Thyroid gland (tissue), 4 donors: ENCODE results near the gene MACF1. TPM values are rescaled to one million over a fixed set of nuclear protein-coding genes. Genes with fewer than 3 reads are reported as not detected.

ENCODE experiments used
- DNase-seq, 2 donors: peaks; one replicate each; pipeline ENCODE4 v3.0.0-alpha.2; 2019
- H3K27ac ChIP-seq, 3 donors: fragments of 200-600 bp; sonication (generic); 1 replicate in 2 of 3; 2 replicates in 1 of 3; pipeline ENCODE4 v1.5.1; 2016 to 2019; ENCODE audit warnings: mild to moderate bottlenecking in 1 of 3, moderate library complexity in 1 of 3
- H3K27me3 ChIP-seq: fragments of 200-600 bp; sonication (generic); one replicate; pipeline ENCODE4 v1.5.1; 2019
- H3K36me3 ChIP-seq, 2 donors: fragments of 200-600 bp; sonication (generic); one replicate each; pipeline ENCODE4 v1.5.1; 2016 to 2019
- H3K4me1 ChIP-seq, 2 donors: fragments of 200-600 bp; sonication (generic); one replicate each; pipeline ENCODE4 v1.5.1; 2017 to 2019
- H3K4me3 ChIP-seq, 3 donors: fragments of 200-600 bp; sonication (generic); replicated peaks in 1 of 3; 1 replicate in 2 of 3; 2 replicates in 1 of 3; pipeline ENCODE4 v1.5.1; 2016; ENCODE audit warnings: mild to moderate bottlenecking in 1 of 3
- H3K9me3 ChIP-seq: fragments of 200-600 bp; sonication (generic); one replicate; pipeline ENCODE4 v1.5.1; 2017
- POLR2A ChIP-seq, 2 donors: fragments of 450-650 bp; IDR thresholded peaks; one replicate each; pipeline ENCODE4 v1.6.1; 2017; ENCODE audit warnings: antibody characterized with exemption in 2 of 2, mild to moderate bottlenecking in 2 of 2, moderate library complexity in 1 of 2
- WGBS, 2 donors: methylation state at CpG; one replicate each; pipeline ENCODE4 v1.1.5; 2017; 5-methylcytosine and 5-hydroxymethylcytosine counted together
- intact Hi-C: fragments of 100-400 bp; cut with DNase I; formaldehyde crosslinking; loops from one replicate; pipeline ENCODE4 v1.15.1; 2023
- total RNA-seq, 4 donors: library from RNA; depleted of rRNA; stranded (reverse); fragments of >200 nt; gene quantifications; one replicate each; pipeline ENCODE4 v1.2.3, GENCODE V29; 2016
- TF ChIP-seq, protein P1 (sequence below), 6 experiments: fragments of 200-600 bp in 3 of 6; fragments of 450-650 bp in 3 of 6; sonication (generic) in 3 of 6; IDR thresholded peaks; one replicate each; pipeline ENCODE4 v1.5.1; 2016 to 2019; ENCODE audit warnings: antibody characterized with exemption in 6 of 6, mild to moderate bottlenecking in 2 of 6, inconsistent platforms in 1 of 6, moderate library complexity in 1 of 6

MACF1 gene
- total RNA-seq, 4 donors from 2014 or later, result 308 to 834 (median 427) TPM

- no peak overlapping the region for H3K4me3 ChIP-seq
- H3K9me3 ChIP-seq, result no peaks in the 10 kb centered on the region
- intact Hi-C loops, result no loop called here
- 75 to 91% methylated on average over 3 of the region's 3 CpGs for WGBS, 2 donors
- DNase-seq, result no peak
- no peaks in the 10 kb centered on the region for H3K27me3 ChIP-seq
- TF ChIP-seq, protein P1, sequence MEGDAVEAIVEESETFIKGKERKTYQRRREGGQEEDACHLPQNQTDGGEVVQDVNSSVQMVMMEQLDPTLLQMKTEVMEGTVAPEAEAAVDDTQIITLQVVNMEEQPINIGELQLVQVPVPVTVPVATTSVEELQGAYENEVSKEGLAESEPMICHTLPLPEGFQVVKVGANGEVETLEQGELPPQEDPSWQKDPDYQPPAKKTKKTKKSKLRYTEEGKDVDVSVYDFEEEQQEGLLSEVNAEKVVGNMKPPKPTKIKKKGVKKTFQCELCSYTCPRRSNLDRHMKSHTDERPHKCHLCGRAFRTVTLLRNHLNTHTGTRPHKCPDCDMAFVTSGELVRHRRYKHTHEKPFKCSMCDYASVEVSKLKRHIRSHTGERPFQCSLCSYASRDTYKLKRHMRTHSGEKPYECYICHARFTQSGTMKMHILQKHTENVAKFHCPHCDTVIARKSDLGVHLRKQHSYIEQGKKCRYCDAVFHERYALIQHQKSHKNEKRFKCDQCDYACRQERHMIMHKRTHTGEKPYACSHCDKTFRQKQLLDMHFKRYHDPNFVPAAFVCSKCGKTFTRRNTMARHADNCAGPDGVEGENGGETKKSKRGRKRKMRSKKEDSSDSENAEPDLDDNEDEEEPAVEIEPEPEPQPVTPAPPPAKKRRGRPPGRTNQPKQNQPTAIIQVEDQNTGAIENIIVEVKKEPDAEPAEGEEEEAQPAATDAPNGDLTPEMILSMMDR (IDR thresholded peaks at IDR 0.05), result no peak
- no peak for TF ChIP-seq POLR2A (IDR thresholded peaks at IDR 0.05)
- H3K27ac ChIP-seq, result no peak overlapping the region
- H3K36me3 ChIP-seq, result no peaks in the 10 kb centered on the region
- H3K4me1 ChIP-seq, result peaks cover 58 to 79% of the 10 kb centered on the region in 2 donors
Measured at GRCh38 chr1:39181311-39181710, 23.2 kb upstream of the MACF1 start.

DNA sequence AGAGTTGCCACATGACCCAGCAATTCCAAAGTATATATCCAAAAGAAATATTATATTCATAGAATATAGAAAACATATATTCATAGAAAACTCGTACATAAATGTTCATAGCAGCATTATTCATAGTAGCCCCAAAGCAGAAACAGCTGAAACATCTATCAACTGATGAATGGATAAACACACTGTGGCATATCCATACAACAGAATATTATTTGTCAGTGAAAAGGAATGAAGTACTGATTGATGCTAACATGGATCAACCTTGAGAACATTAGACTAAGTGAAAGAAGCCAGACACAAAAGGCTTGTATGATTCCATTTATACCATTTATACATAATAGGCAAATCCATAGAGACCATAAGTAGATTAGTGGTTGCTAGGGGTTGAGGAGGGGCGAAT, 21.7 kb upstream of the MACF1 start:
- no peak for TF ChIP-seq POLR2A (IDR thresholded peaks at IDR 0.05)
- TF ChIP-seq, protein P1 (IDR thresholded peaks at IDR 0.05), result no peak
- DNase-seq, result no peak
- WGBS, 2 donors, result 91 to 95% methylated on average over 2 of the region's 2 CpGs
- Histone ChIP-seq H3K4me1 (peaks cover 48 to 70% of the 10 kb centered on the region in 2 donors), H3K9me3 (no peaks in the 10 kb centered on the region), H3K4me3 (no peak overlapping the region), H3K27ac (peak overlapping the region in 2 of 3 donors; percentile 66 to 69), H3K27me3 (no peaks in the 10 kb centered on the region), H3K36me3 (no peaks in the 10 kb centered on the region)
- intact Hi-C loops, result no loop called here

GRCh38 chr1:39183503-39184353, 20.8 kb upstream of the MACF1 start:
- peak overlapping the region; percentile 66 to 69 (median 69) for H3K27ac ChIP-seq
- WGBS, 2 donors, result 63 to 83% methylated on average over 4 of the region's 4 CpGs
- no peaks in the 10 kb centered on the region for H3K9me3 ChIP-seq
- DNase-seq, result peak; percentile 61 to 65
- TF ChIP-seq, protein P1 (IDR thresholded peaks at IDR 0.05), result peak in 4 of 6 experiments; percentile 36 to 48 (median 42)
- no peak for TF ChIP-seq POLR2A (IDR thresholded peaks at IDR 0.05)
- H3K4me1 ChIP-seq, result peaks cover 39 to 65% of the 10 kb centered on the region in 2 donors
- no peak overlapping the region for H3K4me3 ChIP-seq
- H3K36me3 ChIP-seq, result no peaks in the 10 kb centered on the region
- intact Hi-C loops, result no loop called here
- no peaks in the 10 kb centered on the region for H3K27me3 ChIP-seq

- TF ChIP-seq, protein P1 (IDR thresholded peaks at IDR 0.05), result no peak
- no peak for TF ChIP-seq POLR2A (IDR thresholded peaks at IDR 0.05)
- H3K9me3 ChIP-seq, result no peaks in the 10 kb centered on the region
- DNase-seq, result no peak
- peak overlapping the region; percentile 66 to 69 (median 69) for H3K27ac ChIP-seq
- intact Hi-C loops, result no loop called here
- no peak overlapping the region for H3K4me3 ChIP-seq
- H3K4me1 ChIP-seq, result peaks cover 33 to 65% of the 10 kb centered on the region in 2 donors
- 94 to 100% methylated on average over 3 of the region's 3 CpGs for WGBS, 2 donors
- H3K36me3 ChIP-seq, result no peaks in the 10 kb centered on the region
- H3K27me3 ChIP-seq, result no peaks in the 10 kb centered on the region
Measured at GRCh38 chr1:39184354-39184818, 20.1 kb upstream of the MACF1 start.
